NCI-H345 treated with DMSO at 0.1 percent for 48 hours (cell line): ENCODE measurements around the gene SHMT1.
A peak's percentile ranks its signal among the peaks of the same experiment; 100 is the strongest.
"Not testable (repeated sequence)": the region's sequence is repeated elsewhere in the genome, so short reads cannot be mapped to it uniquely, and the experiment has no call there.

Experiments
- DNase-seq: peaks from one replicate; lab custom pipeline; 2025; ENCODE audit not compliant: unreplicated experiment; lab: John Stamatoyannopoulos, UW

Gene SHMT1

GRCh38 chr17:18363101-18364049 lies at the start of gene SHMT1:
Gene SHMT1, minus strand, starts transcription at chr17:18363550. Its CDS starts 7,569 bp downstream, at chr17:18355981.
- peak; percentile 72 for DNase-seq

- not testable (repeated sequence) for DNase-seq
These were observed 48.7 kb upstream of the SHMT1 start for GRCh38 chr17:18412001-18412538.

- not testable (repeated sequence) for DNase-seq
These were observed 48.1 kb upstream of the SHMT1 start for GRCh38 chr17:18411377-18411864.

- DNase-seq = not testable (repeated sequence)
These were observed 47.4 kb upstream of the SHMT1 start for GRCh38 chr17:18410736-18411135.

GRCh38 chr17:18409321-18409720 lies 46.0 kb upstream of the SHMT1 start:
- not testable (repeated sequence) for DNase-seq

- DNase-seq = not testable (repeated sequence)
These were observed 45.6 kb upstream of the SHMT1 start for GRCh38 chr17:18408906-18409305.

- not testable (repeated sequence) for DNase-seq
These were observed 40.3 kb upstream of the SHMT1 start for GRCh38 chr17:18403604-18404003.

- not testable (repeated sequence) for DNase-seq
These were observed 39.8 kb upstream of the SHMT1 start for GRCh38 chr17:18403166-18403565.

GRCh38 chr17:18401872-18402590 lies 38.7 kb upstream of the SHMT1 start:
- DNase-seq = not testable (repeated sequence)

- DNase-seq = not testable (repeated sequence)
These were observed 25.4 kb upstream of the SHMT1 start for GRCh38 chr17:18388728-18389127.

GRCh38 chr17:18388266-18388665 lies 24.9 kb upstream of the SHMT1 start:
- DNase-seq = not testable (repeated sequence)

GRCh38 chr17:18387583-18387982 lies 24.2 kb upstream of the SHMT1 start:
- DNase-seq = not testable (repeated sequence)

GRCh38 chr17:18384271-18384670 lies 20.9 kb upstream of the SHMT1 start:
- not testable (repeated sequence) for DNase-seq

GRCh38 chr17:18383079-18383481 lies 19.7 kb upstream of the SHMT1 start:
- not testable (repeated sequence) for DNase-seq

GRCh38 chr17:18382441-18383078 lies 19.2 kb upstream of the SHMT1 start:
- DNase-seq = no peak

- no peak for DNase-seq
These were observed 18.5 kb upstream of the SHMT1 start for GRCh38 chr17:18381953-18382245.

GRCh38 chr17:18381158-18381952 lies 18.0 kb upstream of the SHMT1 start:
- no peak for DNase-seq

- no peak for DNase-seq
These were observed 17.3 kb upstream of the SHMT1 start for GRCh38 chr17:18380471-18381157.

GRCh38 chr17:18379246-18380146 lies 16.1 kb upstream of the SHMT1 start:
- DNase-seq = no peak
